Adrenal gland (tissue), 12 donors: Measurements from ENCODE around the gene ATP5F1B. TPM values are rescaled to one million over a fixed set of nuclear protein-coding genes. Genes with fewer than 3 reads are reported as not detected.

Experiments
- DNase-seq, 7 donors: peaks; one replicate each; pipeline ENCODE4 v3.0.0-alpha.2; 2019 to 2020
- H3K27ac ChIP-seq, 5 donors: fragments of 200-600 bp; sonication (generic) in 4 of 5; 1 replicate in 3 of 5; 2 replicates in 2 of 5; pipeline versions ENCODE4 v1.5.1 to v1.8.0; 2016 to 2020; ENCODE audit warnings: mild to moderate bottlenecking in 1 of 5
- H3K27me3 ChIP-seq: fragments of 200-600 bp; 2 replicates; pipeline ENCODE4 v1.8.0; 2021
- H3K36me3 ChIP-seq, 2 donors: fragments of 200-600 bp; replicated peaks in 1 of 2; 1 replicate in 1 of 2; 2 replicates in 1 of 2; pipeline versions ENCODE4 v1.5.1 to v1.8.0; 2018 to 2022
- H3K4me1 ChIP-seq, 2 donors: fragments of 200-600 bp; replicated peaks in 1 of 2; 1 replicate in 1 of 2; 2 replicates in 1 of 2; pipeline versions ENCODE4 v1.5.1 to v1.8.0; 2018 to 2021
- H3K4me3 ChIP-seq, 4 donors: fragments of 200-600 bp; sonication (generic) in 3 of 4; one replicate each; pipeline ENCODE4 v1.5.1; 2016 to 2018
- H3K9me3 ChIP-seq, 3 donors: fragments of 200-600 bp; sonication (generic) in 1 of 3; replicated peaks in 1 of 3; 1 replicate in 2 of 3; 2 replicates in 1 of 3; pipeline versions ENCODE4 v1.5.1 to v1.8.0; 2016 to 2021
- POLR2A ChIP-seq, 2 donors: fragments of 450-650 bp; IDR thresholded peaks; one replicate each; pipeline ENCODE4 v1.6.1; 2017; ENCODE audit warnings: antibody characterized with exemption in 2 of 2, mild to moderate bottlenecking in 2 of 2, moderate library complexity in 1 of 2
- WGBS, 4 donors: extraction: QIAGEN DNeasy Blood & Tissue Kit in 2 of 4; methylation state at CpG; one replicate each; pipeline versions ENCODE4 v1.1.5 to v1.1.7; 2013 to 2017; 5-methylcytosine and 5-hydroxymethylcytosine counted together
- intact Hi-C, 2 donors: fragments of 100-400 bp; cut with DNase I; formaldehyde crosslinking; loops; one replicate each; pipeline versions ENCODE4 v1.14.1 to v1.15.0; 2022 to 2023
- polyA plus RNA-seq, 3 donors: library from polyadenylated mRNA; stranded (reverse); fragments of 200-250 nt in 2 of 3; fragments of 350-450 nt in 1 of 3; fragmentation: Illumina TruSeq in 1 of 3; extraction: RNeasy Lipid Tissue Mini Kit (QIAGEN cat#74804) in 1 of 3; gene quantifications; one replicate each; pipeline ENCODE4 v1.2.3, GENCODE V29; 2013 to 2014
- total RNA-seq, 9 donors: library from RNA; depleted of rRNA in 4 of 9; stranded (reverse); fragments of >200 nt in 4 of 9; fragments of 120-200 nt in 1 of 9; fragmentation: NEBNext Ultra II Directional in 1 of 9; extraction: Animal tissue kit (Norgen Biotek cat#: 25700) in 1 of 9; gene quantifications; one replicate each; pipeline versions ENCODE4 v1.1.0 to v1.2.4, GENCODE V29; 2013 to 2023
- TF ChIP-seq, protein P1 (sequence below), 6 experiments: fragments of 450-650 bp in 4 of 6; fragments of 200-600 bp in 2 of 6; sonication (generic) in 1 of 6; IDR thresholded peaks; 1 replicate in 5 of 6; 2 replicates in 1 of 6; pipeline versions ENCODE4 v1.5.1 to v1.8.0; 2016 to 2021; ENCODE audit warnings: antibody characterized with exemption in 6 of 6, mild to moderate bottlenecking in 2 of 6, moderate library complexity in 1 of 6
- donor health status: healthy with polysubstance abuse.
- donor health status: Bipolar disorder and iron deficiency.
- donor health status: DM: yes; HTN: yes; CAD: no.
- donor health status: DM: no; HTN: no; CAD: no.
- donor health status: DM: no; HTN: no; CAD: no.
- donor health status: DM: yes; HTN: yes; CAD: no.

ATP5F1B gene
- total and polyA plus RNA-seq, 12 donors = 306 to 1,296 (median 754) TPM

DNA sequence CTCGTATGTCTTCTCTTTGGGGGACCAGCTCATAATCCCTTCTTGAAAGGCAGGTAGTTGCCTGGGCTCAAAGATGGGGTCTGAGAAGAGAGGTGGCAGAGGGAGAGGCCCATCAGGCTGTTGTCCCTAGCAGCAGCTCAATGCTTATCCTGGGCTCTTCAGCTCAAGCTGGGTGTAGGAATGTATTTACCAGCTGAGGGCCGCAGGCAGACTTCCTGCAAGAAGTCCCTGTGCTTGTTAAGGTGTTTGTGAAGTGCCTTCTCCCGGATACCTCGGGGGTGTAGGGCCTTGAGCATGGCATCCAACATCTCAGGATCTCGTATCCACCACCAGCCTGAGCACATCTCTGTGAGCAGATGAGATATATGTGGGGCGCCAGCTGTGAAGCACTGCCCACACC, 45.0 kb downstream of the ATP5F1B start:
- no peak for DNase-seq
- peaks cover 0 to 95% of the 10 kb centered on the region in 2 donors for H3K36me3 ChIP-seq
- peak overlapping the region in 1 of 5 donors; percentile 17 for H3K27ac ChIP-seq
- TF ChIP-seq, protein P1, sequence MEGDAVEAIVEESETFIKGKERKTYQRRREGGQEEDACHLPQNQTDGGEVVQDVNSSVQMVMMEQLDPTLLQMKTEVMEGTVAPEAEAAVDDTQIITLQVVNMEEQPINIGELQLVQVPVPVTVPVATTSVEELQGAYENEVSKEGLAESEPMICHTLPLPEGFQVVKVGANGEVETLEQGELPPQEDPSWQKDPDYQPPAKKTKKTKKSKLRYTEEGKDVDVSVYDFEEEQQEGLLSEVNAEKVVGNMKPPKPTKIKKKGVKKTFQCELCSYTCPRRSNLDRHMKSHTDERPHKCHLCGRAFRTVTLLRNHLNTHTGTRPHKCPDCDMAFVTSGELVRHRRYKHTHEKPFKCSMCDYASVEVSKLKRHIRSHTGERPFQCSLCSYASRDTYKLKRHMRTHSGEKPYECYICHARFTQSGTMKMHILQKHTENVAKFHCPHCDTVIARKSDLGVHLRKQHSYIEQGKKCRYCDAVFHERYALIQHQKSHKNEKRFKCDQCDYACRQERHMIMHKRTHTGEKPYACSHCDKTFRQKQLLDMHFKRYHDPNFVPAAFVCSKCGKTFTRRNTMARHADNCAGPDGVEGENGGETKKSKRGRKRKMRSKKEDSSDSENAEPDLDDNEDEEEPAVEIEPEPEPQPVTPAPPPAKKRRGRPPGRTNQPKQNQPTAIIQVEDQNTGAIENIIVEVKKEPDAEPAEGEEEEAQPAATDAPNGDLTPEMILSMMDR (IDR thresholded peaks at IDR 0.05) = no peak
- TF ChIP-seq POLR2A (IDR thresholded peaks at IDR 0.05) = no peak
- H3K27me3 ChIP-seq = no peaks in the 10 kb centered on the region
- no peaks in the 10 kb centered on the region for H3K4me1 ChIP-seq
- no peak overlapping the region for H3K4me3 ChIP-seq
- 72 to 87% (median 77%) methylated on average over 4 to 6 of the region's 6 CpGs for WGBS, 4 donors
- H3K9me3 ChIP-seq = no peaks in the 10 kb centered on the region
- intact Hi-C loops = no loop called here

DNA sequence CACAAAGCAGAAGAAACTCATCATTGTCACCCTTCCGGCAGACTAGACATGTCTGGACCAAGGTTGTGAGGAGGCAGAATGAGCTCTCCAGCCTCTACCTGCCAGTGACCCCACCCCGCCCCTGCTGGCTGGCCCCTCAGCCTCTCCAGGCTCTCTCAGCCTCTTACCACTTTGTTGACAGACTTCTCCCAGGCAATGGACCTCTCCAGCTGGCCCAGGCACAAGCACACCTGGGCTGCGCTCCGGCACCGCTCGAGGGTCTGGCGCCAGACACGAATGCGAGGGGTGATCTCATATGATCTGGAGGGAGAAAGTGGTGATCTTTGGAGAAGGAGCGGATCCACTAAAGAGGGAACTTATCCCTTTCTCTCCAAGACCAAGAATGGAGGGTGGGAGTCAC, 46.0 kb downstream of the ATP5F1B start:
- WGBS, 4 donors = 91 to 92% (median 92%) methylated on average over 10 of the region's 10 CpGs
- H3K9me3 ChIP-seq = no peaks in the 10 kb centered on the region
- TF ChIP-seq, protein P1 (IDR thresholded peaks at IDR 0.05) = no peak
- no peak for TF ChIP-seq POLR2A (IDR thresholded peaks at IDR 0.05)
- intact Hi-C loops = loop anchor here in 1 of 2 donors (5.0 kb wide), 1 partner anchor 33 kb away; the partner anchor contains the start of gene BAZ2A
- H3K36me3 ChIP-seq = peaks cover 0 to 90% of the 10 kb centered on the region in 2 donors
- H3K4me1 ChIP-seq = no peaks in the 10 kb centered on the region
- H3K27ac ChIP-seq = no peak overlapping the region
- no peaks in the 10 kb centered on the region for H3K27me3 ChIP-seq
- no peak for DNase-seq
- no peak overlapping the region for H3K4me3 ChIP-seq

DNA sequence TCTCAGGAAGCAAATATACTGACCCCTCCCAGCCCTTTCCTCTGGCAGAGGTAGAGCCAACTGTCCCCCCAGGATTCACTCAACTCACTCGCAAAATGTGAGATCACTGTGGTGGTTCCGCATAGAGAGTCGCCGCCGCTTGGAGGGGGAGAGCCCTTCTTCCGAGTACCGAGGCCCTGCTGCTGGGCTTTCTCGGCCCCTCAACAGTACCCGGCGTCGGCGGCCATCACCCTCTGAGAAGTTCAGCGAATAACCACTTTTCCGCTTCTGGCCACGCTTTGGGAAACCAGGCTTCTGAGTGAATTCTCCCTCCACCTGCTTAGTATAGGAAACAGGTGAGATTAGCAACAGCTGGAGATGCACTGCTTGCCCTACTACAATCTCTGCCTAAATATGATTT, 46.7 kb downstream of the ATP5F1B start:
- H3K36me3 ChIP-seq = peaks cover 0 to 83% of the 10 kb centered on the region in 2 donors
- intact Hi-C loops = loop anchor here in 1 of 2 donors (5.0 kb wide), 1 partner anchor 33 kb away; the partner anchor contains the start of gene BAZ2A
- no peak for DNase-seq

GRCh38 chr12:56596815-56597214, 49.0 kb downstream of the ATP5F1B start:
- Histone ChIP-seq H3K27ac (no peak overlapping the region), H3K36me3 (peaks cover 0 to 61% of the 10 kb centered on the region in 2 donors), H3K27me3 (no peaks in the 10 kb centered on the region), H3K9me3 (no peaks in the 10 kb centered on the region), H3K4me1 (peaks cover 0 to 10% of the 10 kb centered on the region in 2 donors), H3K4me3 (no peak overlapping the region)
- no peak for TF ChIP-seq POLR2A (IDR thresholded peaks at IDR 0.05)
- TF ChIP-seq, protein P1 (IDR thresholded peaks at IDR 0.05) = no peak
- 63 to 78% (median 69%) methylated on average over 3 of the region's 3 CpGs for WGBS, 4 donors
- intact Hi-C loops = loop anchor here in 1 of 2 donors (5.0 kb wide), 1 partner anchor 35 kb away; the partner anchor contains the start of gene BAZ2A
- DNase-seq = no peak

More for the DNA sequence above, 46.7 kb downstream of the ATP5F1B start:
- TF ChIP-seq POLR2A (IDR thresholded peaks at IDR 0.05) = no peak
- TF ChIP-seq, protein P1 (IDR thresholded peaks at IDR 0.05) = no peak
- H3K4me3 ChIP-seq = no peak overlapping the region
- 93 to 96% (median 94%) methylated on average over 11 to 15 of the region's 15 CpGs for WGBS, 4 donors
- no peaks in the 10 kb centered on the region for H3K9me3 ChIP-seq
- H3K27me3 ChIP-seq = no peaks in the 10 kb centered on the region
- H3K4me1 ChIP-seq = peaks cover 0 to 4% of the 10 kb centered on the region in 2 donors
- no peak overlapping the region for H3K27ac ChIP-seq
